NCI-H2196 (cell line): ENCODE data around the gene KIF16B.
"Not testable (repeated sequence)": the region's sequence is repeated elsewhere in the genome, so short reads cannot be mapped to it uniquely, and the experiment has no call there.

Experiments
- DNase-seq: peaks from one replicate; lab custom pipeline; 2025; ENCODE audit not compliant: unreplicated experiment; lab: John Stamatoyannopoulos, UW

Gene KIF16B

GRCh38 chr20:16526433-16527380, 46.5 kb downstream of the KIF16B start:
- no peak for DNase-seq

GRCh38 chr20:16522651-16523050, 50.6 kb downstream of the KIF16B start:
- not testable (repeated sequence) for DNase-seq

GRCh38 chr20:16520154-16520553, 53.1 kb downstream of the KIF16B start:
- DNase-seq, result no peak

GRCh38 chr20:16519673-16520072, 53.6 kb downstream of the KIF16B start:
- not testable (repeated sequence) for DNase-seq

GRCh38 chr20:16518784-16519084, 54.5 kb downstream of the KIF16B start:
- DNase-seq, result no peak

GRCh38 chr20:16517946-16518783, 55.1 kb downstream of the KIF16B start:
- peak; percentile 50 for DNase-seq

GRCh38 chr20:16516794-16517193, 56.5 kb downstream of the KIF16B start:
- DNase-seq, result no peak

GRCh38 chr20:16515046-16515445, 58.2 kb downstream of the KIF16B start:
- DNase-seq, result no peak

GRCh38 chr20:16514140-16514539, 59.1 kb downstream of the KIF16B start:
- no peak for DNase-seq

- no peak for DNase-seq
Measured at GRCh38 chr20:16505894-16506293, 67.4 kb downstream of the KIF16B start.

GRCh38 chr20:16501301-16501700, 71.9 kb downstream of the KIF16B start:
- no peak for DNase-seq

GRCh38 chr20:16500197-16500596, 73.1 kb downstream of the KIF16B start:
- DNase-seq, result no peak

GRCh38 chr20:16498526-16499253, 74.6 kb downstream of the KIF16B start:
- no peak for DNase-seq

- no peak for DNase-seq
Measured at GRCh38 chr20:16497896-16498295, 75.4 kb downstream of the KIF16B start.

- no peak for DNase-seq
Measured at GRCh38 chr20:16493486-16493885, 79.8 kb downstream of the KIF16B start.

GRCh38 chr20:16491294-16491905, 81.8 kb downstream of the KIF16B start:
- DNase-seq, result no peak

- DNase-seq, result no peak
Measured at GRCh38 chr20:16490696-16491095, 82.6 kb downstream of the KIF16B start.

GRCh38 chr20:16488616-16489015, 84.6 kb downstream of the KIF16B start:
- DNase-seq, result no peak

- no peak for DNase-seq
Measured at GRCh38 chr20:16488086-16488485, 85.2 kb downstream of the KIF16B start.

GRCh38 chr20:16486532-16486931, 86.7 kb downstream of the KIF16B start:
- no peak for DNase-seq

GRCh38 chr20:16485401-16485800, 87.8 kb downstream of the KIF16B start:
- no peak for DNase-seq
